Astrocyte (in vitro differentiated cells and primary cell): ENCODE results near the gene RAVER1. TPM values are rescaled to one million over a fixed set of nuclear protein-coding genes. Genes with fewer than 3 reads are reported as not detected.

Experiments used
- DNase-seq: peaks from one replicate; pipeline ENCODE4 v3.0.0-alpha.2; 2010; ENCODE audit warnings: low read depth
- FAIRE-seq: peaks from 2 replicates; lab custom pipeline; 2011; peaks lifted over from hg19 to GRCh38; lab: Jason Lieb, UNC
- H2AFZ ChIP-seq: 2 replicates; pipeline ENCODE4 v1.6.0; 2012; ENCODE audit warnings: low read depth, low read length, inconsistent platforms
- H3K27ac ChIP-seq: 2 replicates; pipeline ENCODE4 v1.5.1; 2011; ENCODE audit warnings: low read depth, low read length, inconsistent platforms
- H3K27me3 ChIP-seq: 2 replicates; pipeline ENCODE4 v1.6.0; 2011; ENCODE audit warnings: low read length, inconsistent platforms; ENCODE audit not compliant: insufficient read depth
- H3K36me3 ChIP-seq: 2 replicates; pipeline ENCODE4 v1.5.1; 2011; ENCODE audit warnings: low read length, inconsistent platforms; ENCODE audit not compliant: insufficient read depth
- H3K4me1 ChIP-seq: 2 replicates; pipeline ENCODE4 v1.5.1; 2011; ENCODE audit warnings: low read length, inconsistent platforms; ENCODE audit not compliant: insufficient read depth
- H3K4me2 ChIP-seq: 2 replicates; pipeline ENCODE4 v1.6.0; 2012; ENCODE audit warnings: low read length, inconsistent platforms
- H3K4me3 ChIP-seq: 2 replicates; pipeline ENCODE4 v1.5.1; 2011; ENCODE audit warnings: low read depth, mild to moderate bottlenecking, low read length, inconsistent platforms; ENCODE audit not compliant: insufficient read depth
- H3K79me2 ChIP-seq: 2 replicates; pipeline ENCODE4 v1.6.0; 2012; ENCODE audit warnings: mild to moderate bottlenecking, low read length, inconsistent platforms; ENCODE audit not compliant: insufficient read depth
- H3K9ac ChIP-seq: 2 replicates; pipeline ENCODE4 v1.6.0; 2012; ENCODE audit warnings: mild to moderate bottlenecking, low read length, inconsistent platforms
- H3K9me3 ChIP-seq: 2 replicates; pipeline ENCODE4 v1.5.1; 2012; ENCODE audit warnings: low read depth, mild to moderate bottlenecking, low read length, inconsistent platforms; ENCODE audit not compliant: insufficient read depth
- H4K20me1 ChIP-seq: 2 replicates; pipeline ENCODE4 v1.6.0; 2012; ENCODE audit warnings: low read length, inconsistent platforms; ENCODE audit not compliant: insufficient read depth
- H3K27ac Mint-ChIP-seq: one replicate; pipeline ENCODE4 v1.8.0; 2021; ENCODE audit warnings: mild to moderate bottlenecking, mixed read lengths; ENCODE audit not compliant: unreplicated experiment
- H3K27me3 Mint-ChIP-seq: one replicate; pipeline ENCODE4 v1.8.0; 2021; ENCODE audit warnings: low read depth, mixed read lengths; ENCODE audit not compliant: unreplicated experiment
- H3K36me3 Mint-ChIP-seq: one replicate; pipeline ENCODE4 v1.8.0; 2021; ENCODE audit warnings: low read depth, mixed read lengths; ENCODE audit not compliant: unreplicated experiment
- H3K4me1 Mint-ChIP-seq: one replicate; pipeline ENCODE4 v1.8.0; 2021; ENCODE audit warnings: low read depth, mixed read lengths; ENCODE audit not compliant: unreplicated experiment
- H3K4me3 Mint-ChIP-seq: one replicate; pipeline ENCODE4 v1.8.0; 2021; ENCODE audit warnings: mild to moderate bottlenecking, moderate library complexity, mixed read lengths; ENCODE audit not compliant: unreplicated experiment
- H3K9me3 Mint-ChIP-seq: one replicate; pipeline ENCODE4 v1.8.0; 2021; ENCODE audit warnings: mild to moderate bottlenecking, mixed read lengths; ENCODE audit not compliant: unreplicated experiment
- CTCF ChIP-seq: IDR thresholded peaks from 2 replicates; pipeline ENCODE4 v1.5.1; 2011; ENCODE audit warnings: low read depth, mild to moderate bottlenecking, inconsistent platforms, low read length, moderate library complexity; ENCODE audit not compliant: insufficient read depth
- EZH2 ChIP-seq: IDR thresholded peaks from 2 replicates; pipeline ENCODE4 v1.6.1; 2012; ENCODE audit warnings: mild to moderate bottlenecking, low read length, inconsistent platforms; ENCODE audit not compliant: insufficient read depth
- total RNA-seq: library from RNA; stranded (reverse); gene quantifications from 2 replicates; pipeline ENCODE4 v1.2.1, GENCODE V29; 2021

Gene RAVER1
- total RNA-seq, 1 donor from 2014 or later = 29.6 TPM

GRCh38 chr19:10309423-10309822 is 23.9 kb downstream of the RAVER1 start, which contains the start of gene ZGLP1:
Gene ZGLP1, minus strand, starts transcription at chr19:10309815.
- H3K4me3 Mint-ChIP-seq = no peak within 1 kb of the TSS

GRCh38 chr19:10306327-10306726 is 27.0 kb downstream of the RAVER1 start:
- no peaks in the 10 kb centered on the region for H3K79me2 ChIP-seq
- no peak overlapping the region for H3K4me3 Mint-ChIP-seq
- H3K36me3 Mint-ChIP-seq = peaks cover 7% of the 10 kb centered on the region
- H3K27ac Mint-ChIP-seq = no peak overlapping the region
- no peak overlapping the region for H3K4me2 ChIP-seq
- no peaks in the 10 kb centered on the region for H3K27me3 ChIP-seq
- peaks cover 7% of the 10 kb centered on the region for H3K27me3 Mint-ChIP-seq
- peaks cover 4% of the 10 kb centered on the region for H3K4me1 Mint-ChIP-seq
- no peaks in the 10 kb centered on the region for H3K9me3 Mint-ChIP-seq
- H3K27ac ChIP-seq = no peak overlapping the region
- no peak for TF ChIP-seq EZH2
- TF ChIP-seq CTCF = no peak
- FAIRE-seq (no peak), DNase-seq (no peak)
- H2AFZ ChIP-seq = no peak overlapping the region
- H4K20me1 ChIP-seq = no peaks in the 10 kb centered on the region
- H3K9ac ChIP-seq = no peak overlapping the region
- no peak overlapping the region for H3K4me3 ChIP-seq
- peaks cover 4% of the 10 kb centered on the region for H3K36me3 ChIP-seq
- no peaks in the 10 kb centered on the region for H3K9me3 ChIP-seq
- peaks cover 15% of the 10 kb centered on the region for H3K4me1 ChIP-seq

More at GRCh38 chr19:10309423-10309822, 23.9 kb downstream of the RAVER1 start, which contains the start of gene ZGLP1:
- Histone ChIP-seq H3K4me1 (peaks cover 10% of the 10 kb centered on the region), H4K20me1 (no peaks in the 10 kb centered on the region), H3K27ac (no peak within 1 kb of the TSS), H3K9ac (no peak within 1 kb of the TSS), H2AFZ (no peak within 1 kb of the TSS), H3K36me3 (peaks cover 4% of the 10 kb centered on the region), H3K9me3 (no peaks in the 10 kb centered on the region), H3K4me2 (no peak within 1 kb of the TSS), H3K27me3 (no peaks in the 10 kb centered on the region), H3K79me2 (no peaks in the 10 kb centered on the region), H3K4me3 (no peak within 1 kb of the TSS)
- no peak for DNase-seq
- Mint-ChIP-seq H3K4me1 (no peaks in the 10 kb centered on the region), H3K36me3 (peaks cover 2% of the 10 kb centered on the region), H3K9me3 (no peaks in the 10 kb centered on the region), H3K27me3 (no peaks in the 10 kb centered on the region), H3K27ac (no peak within 1 kb of the TSS)
- TF ChIP-seq CTCF (no peak), EZH2 (no peak)
- no peak for FAIRE-seq

GRCh38 chr19:10305139-10305806 is 28.1 kb downstream of the RAVER1 start:
- Mint-ChIP-seq H3K36me3 (peaks cover 5% of the 10 kb centered on the region), H3K27ac (no peak overlapping the region), H3K27me3 (peaks cover 9% of the 10 kb centered on the region), H3K4me3 (no peak overlapping the region), H3K9me3 (no peaks in the 10 kb centered on the region), H3K4me1 (peaks cover 4% of the 10 kb centered on the region)
- Histone ChIP-seq H4K20me1 (no peaks in the 10 kb centered on the region), H3K36me3 (peaks cover 4% of the 10 kb centered on the region), H3K4me1 (peaks cover 15% of the 10 kb centered on the region), H3K9ac (no peak overlapping the region), H3K27ac (peak overlapping the region; percentile 24), H3K9me3 (no peaks in the 10 kb centered on the region), H3K79me2 (no peaks in the 10 kb centered on the region), H2AFZ (no peak overlapping the region), H3K4me3 (no peak overlapping the region), H3K4me2 (peak overlapping the region; percentile 75), H3K27me3 (no peaks in the 10 kb centered on the region)
- peak; percentile 43 for DNase-seq
- TF ChIP-seq CTCF (no peak), EZH2 (no peak)
- FAIRE-seq = no peak
